Measurements from ENCODE around the gene RASSF3.
A peak's percentile ranks its signal among the peaks of the same experiment; 100 is the strongest.

RASSF3 gene

DNA sequence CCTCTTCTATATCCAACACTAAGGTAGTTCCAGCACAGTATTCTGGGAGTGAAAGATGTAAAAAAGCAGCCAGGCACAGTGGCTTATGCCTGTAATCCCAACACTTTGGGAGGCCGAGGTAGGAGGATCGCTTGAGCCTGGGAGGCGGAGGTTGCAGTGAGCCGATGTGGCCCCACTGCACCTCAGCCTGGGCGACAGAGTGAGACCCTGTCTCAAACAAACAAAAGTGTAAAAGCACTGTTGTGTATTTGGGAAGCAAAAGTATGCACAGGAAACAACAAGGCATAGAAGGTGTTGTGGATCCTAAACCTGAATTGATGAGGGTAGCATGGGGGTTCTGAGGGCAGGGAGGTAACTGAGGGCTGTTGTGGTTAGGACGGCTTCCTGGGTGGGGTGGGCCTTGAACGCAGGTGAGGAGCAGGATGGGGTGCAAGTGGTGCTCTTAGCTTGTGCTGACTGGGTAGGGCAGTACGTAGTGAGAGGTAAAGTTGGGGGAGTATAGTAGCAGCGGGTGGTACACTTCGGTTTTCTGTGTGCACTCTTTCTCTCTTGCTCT is 64.2 kb downstream of the RASSF3 start:
- DNase-seq (ENCODE audit: low spot score): no peak
- Histone ChIP-seq H3K4me3 (ENCODE audit: severe bottlenecking) (no peak overlapping the region), H3K4me1 (ENCODE audit: insufficient read depth, poor library complexity, severe bottlenecking) (peaks cover 58% of the 10 kb centered on the region), H3K27ac (ENCODE audit: poor library complexity, severe bottlenecking) (peak overlapping the region; percentile 95), H3K36me3 (ENCODE audit: low read depth) (no peaks in the 10 kb centered on the region), H3K27me3 (ENCODE audit: insufficient read depth, poor library complexity, severe bottlenecking) (no peaks in the 10 kb centered on the region), H3K9me3 (ENCODE audit: severe bottlenecking) (no peaks in the 10 kb centered on the region)
- ATAC-seq (ENCODE audit: low read depth): no peak
- no peak for TF ChIP-seq CTCF (IDR thresholded peaks at IDR 0.05; ENCODE audit: poor library complexity, severe bottlenecking)

DNA sequence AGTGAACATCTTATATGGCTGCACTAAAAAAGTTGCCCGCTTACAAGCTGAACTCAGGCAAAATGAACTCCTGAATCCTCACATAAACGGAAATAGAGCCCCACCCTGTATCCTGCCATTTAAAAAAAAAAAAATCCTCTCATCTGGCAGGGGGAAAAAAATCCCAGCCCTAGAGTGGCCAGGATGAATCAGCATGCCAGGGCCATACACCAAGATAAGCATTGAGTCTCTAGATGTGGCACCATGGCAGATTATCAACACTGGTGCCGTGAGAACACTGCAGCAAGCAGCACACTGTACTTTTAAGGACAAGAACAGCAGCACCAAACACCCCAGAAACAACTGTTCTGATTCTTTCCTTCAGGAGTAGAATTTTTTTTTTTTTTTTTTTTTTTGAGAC is 65.5 kb downstream of the RASSF3 start:
- Histone ChIP-seq H3K36me3 (ENCODE audit: low read depth) (no peaks in the 10 kb centered on the region), H3K27me3 (ENCODE audit: insufficient read depth, poor library complexity, severe bottlenecking) (no peaks in the 10 kb centered on the region), H3K4me1 (ENCODE audit: insufficient read depth, poor library complexity, severe bottlenecking) (peaks cover 57% of the 10 kb centered on the region), H3K27ac (ENCODE audit: poor library complexity, severe bottlenecking) (peak overlapping the region; percentile 95), H3K4me3 (ENCODE audit: severe bottlenecking) (no peak overlapping the region), H3K9me3 (ENCODE audit: severe bottlenecking) (no peaks in the 10 kb centered on the region)
- TF ChIP-seq CTCF (IDR thresholded peaks at IDR 0.05; ENCODE audit: poor library complexity, severe bottlenecking): no peak
- ATAC-seq (ENCODE audit: low read depth) (no peak), DNase-seq (ENCODE audit: low spot score) (no peak)

- DNase-seq (ENCODE audit: low spot score): no peak
- Histone ChIP-seq H3K36me3 (ENCODE audit: low read depth) (no peaks in the 10 kb centered on the region), H3K9me3 (ENCODE audit: severe bottlenecking) (no peaks in the 10 kb centered on the region), H3K4me3 (ENCODE audit: severe bottlenecking) (no peak overlapping the region), H3K27ac (ENCODE audit: poor library complexity, severe bottlenecking) (peak overlapping the region; percentile 95), H3K27me3 (ENCODE audit: insufficient read depth, poor library complexity, severe bottlenecking) (no peaks in the 10 kb centered on the region), H3K4me1 (ENCODE audit: insufficient read depth, poor library complexity, severe bottlenecking) (peaks cover 37% of the 10 kb centered on the region)
- no peak for ATAC-seq (ENCODE audit: low read depth)
- peak; percentile 1 for TF ChIP-seq CTCF (IDR thresholded peaks at IDR 0.05; ENCODE audit: poor library complexity, severe bottlenecking)
These were observed 68.0 kb downstream of the RASSF3 start for GRCh38 chr12:64678248-64678647.

DNA sequence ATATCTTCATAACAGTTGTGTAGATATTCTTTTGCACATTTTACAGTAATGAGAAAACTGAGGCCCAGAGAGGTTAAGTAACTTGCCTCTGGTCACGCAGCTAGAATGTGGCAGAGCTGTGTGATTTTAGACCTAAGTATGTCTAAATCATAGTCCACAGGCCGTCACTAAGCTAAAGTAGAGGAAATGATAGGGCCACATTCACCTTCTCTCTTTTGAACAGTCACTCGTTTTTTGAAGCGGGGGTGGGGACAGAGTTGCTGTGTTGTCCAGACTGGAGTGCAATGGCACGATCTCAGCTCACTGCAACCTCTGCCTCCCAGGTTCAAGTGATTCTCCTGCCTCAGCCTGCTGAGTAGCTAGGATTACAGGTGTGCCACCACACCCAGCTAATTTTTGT is 68.5 kb downstream of the RASSF3 start:
- TF ChIP-seq CTCF (IDR thresholded peaks at IDR 0.05; ENCODE audit: poor library complexity, severe bottlenecking): no peak
- Histone ChIP-seq H3K9me3 (ENCODE audit: severe bottlenecking) (no peaks in the 10 kb centered on the region), H3K36me3 (ENCODE audit: low read depth) (no peaks in the 10 kb centered on the region), H3K27me3 (ENCODE audit: insufficient read depth, poor library complexity, severe bottlenecking) (no peaks in the 10 kb centered on the region), H3K27ac (ENCODE audit: poor library complexity, severe bottlenecking) (peak overlapping the region; percentile 95), H3K4me3 (ENCODE audit: severe bottlenecking) (no peak overlapping the region), H3K4me1 (ENCODE audit: insufficient read depth, poor library complexity, severe bottlenecking) (peaks cover 34% of the 10 kb centered on the region)
- DNase-seq (ENCODE audit: low spot score): no peak
- ATAC-seq (ENCODE audit: low read depth): no peak

DNA sequence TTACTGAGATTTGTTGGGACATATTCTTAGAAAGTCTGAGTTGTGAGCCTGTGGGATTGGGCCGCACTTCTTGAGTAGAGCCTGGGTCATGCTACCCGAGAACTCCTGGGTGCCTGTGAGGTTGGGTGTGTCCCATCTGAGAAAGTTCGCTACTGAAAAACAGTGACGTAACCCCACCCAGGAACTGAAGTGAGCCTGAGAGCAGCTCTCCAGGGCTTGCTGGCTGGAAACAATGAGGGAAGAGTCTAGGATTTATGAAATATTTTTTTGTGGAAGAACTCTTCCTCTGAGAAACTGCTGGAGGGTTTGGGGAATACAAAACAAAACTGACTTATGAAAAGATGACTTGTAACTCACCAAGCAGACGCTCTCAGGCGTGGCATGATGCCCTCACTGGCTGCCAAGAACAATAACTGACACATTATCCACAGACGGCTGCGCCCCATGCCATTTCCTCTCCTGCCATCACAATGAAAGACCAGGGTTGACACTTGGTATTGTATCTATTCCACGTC is 69.2 kb downstream of the RASSF3 start:
- ATAC-seq (ENCODE audit: low read depth): peak; percentile 82
- DNase-seq (ENCODE audit: low spot score): peak; percentile 79
- Histone ChIP-seq H3K4me1 (ENCODE audit: insufficient read depth, poor library complexity, severe bottlenecking) (peaks cover 34% of the 10 kb centered on the region), H3K27ac (ENCODE audit: poor library complexity, severe bottlenecking) (peak overlapping the region; percentile 95), H3K4me3 (ENCODE audit: severe bottlenecking) (peak overlapping the region; percentile 1), H3K27me3 (ENCODE audit: insufficient read depth, poor library complexity, severe bottlenecking) (no peaks in the 10 kb centered on the region), H3K9me3 (ENCODE audit: severe bottlenecking) (no peaks in the 10 kb centered on the region), H3K36me3 (ENCODE audit: low read depth) (peaks cover under 1% of the 10 kb centered on the region; the same call in 1 of the 2 replicates)
- no peak for TF ChIP-seq CTCF (IDR thresholded peaks at IDR 0.05; ENCODE audit: poor library complexity, severe bottlenecking)
